Mesothelial cell of epicardium (in vitro differentiated cells): Measurements from ENCODE around the gene GGT7. TPM values are rescaled to one million over a fixed set of nuclear protein-coding genes. Genes with fewer than 3 reads are reported as not detected.
"Not testable (repeated sequence)": the region's sequence is repeated elsewhere in the genome, so short reads cannot be mapped to it uniquely, and the experiment has no call there.

Experiments
- DNase-seq, 2 experiments: peaks; one replicate each; pipeline ENCODE4 v3.0.0; 2021; ENCODE audit warnings: low spot score in 2 of 2; ENCODE audit not compliant: unreplicated experiment in 2 of 2
- H3K27ac Mint-ChIP-seq: 2 replicates; pipeline ENCODE4 v1.8.0; 2021; ENCODE audit warnings: mixed read lengths
- H3K27me3 Mint-ChIP-seq: 2 replicates; pipeline ENCODE4 v1.8.0; 2021; ENCODE audit warnings: low read depth, mixed read lengths
- H3K36me3 Mint-ChIP-seq: 2 replicates; pipeline ENCODE4 v1.8.0; 2021; ENCODE audit warnings: mixed read lengths
- H3K4me1 Mint-ChIP-seq: 2 replicates; pipeline ENCODE4 v1.8.0; 2021; ENCODE audit warnings: mixed read lengths
- H3K4me3 Mint-ChIP-seq: 2 replicates; pipeline ENCODE4 v1.8.0; 2021; ENCODE audit warnings: mild to moderate bottlenecking, moderate library complexity, mixed read lengths
- H3K9me3 Mint-ChIP-seq: 2 replicates; pipeline ENCODE4 v1.8.0; 2021; ENCODE audit warnings: mixed read lengths
- total RNA-seq: library from RNA; stranded (reverse); gene quantifications from 3 replicates; pipeline ENCODE4 v1.2.1, GENCODE V29; 2021
- TF ChIP-seq, protein P1 (sequence below): fragments of 200-600 bp; sonication (generic); IDR thresholded peaks from one replicate; pipeline ENCODE4 v1.5.0; 2021; ENCODE audit warnings: antibody characterized with exemption; ENCODE audit not compliant: unreplicated experiment

The GGT7 gene
- total RNA-seq, 1 donor from 2014 or later = 35.9 TPM

DNA sequence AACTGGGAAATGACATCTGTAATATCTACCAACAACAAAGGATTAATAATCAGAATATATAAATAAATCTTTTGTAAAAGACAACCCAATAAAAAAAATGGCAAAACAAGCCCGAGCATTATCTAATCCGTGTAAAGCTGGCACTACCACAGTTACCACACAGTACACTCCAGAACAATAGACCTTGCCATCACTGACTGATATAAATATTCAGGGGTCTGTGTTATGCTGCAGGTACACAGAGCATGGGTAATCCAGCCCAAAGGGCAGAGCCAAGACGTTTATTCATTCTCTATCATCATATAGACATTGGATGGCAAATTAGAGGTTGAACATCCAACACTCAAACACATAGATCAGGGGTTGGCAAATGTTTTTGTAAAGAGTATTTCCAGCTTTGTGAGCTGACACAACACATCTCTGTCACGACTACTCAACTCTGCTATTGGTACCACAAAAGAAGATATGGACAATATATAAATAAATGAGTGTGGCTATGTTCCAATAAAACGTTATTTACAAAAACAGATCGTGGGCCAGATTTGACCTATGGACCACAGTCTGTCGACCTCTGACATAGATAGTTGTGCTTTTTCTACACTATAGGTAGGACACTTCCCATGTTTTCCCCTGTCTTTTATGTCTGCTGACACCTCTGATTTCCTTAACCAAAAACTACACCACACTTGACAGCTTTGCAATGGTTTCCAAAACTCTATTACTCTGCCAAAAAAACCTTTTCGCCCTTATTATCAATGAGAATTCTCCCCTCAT is 51.7 kb downstream of the GGT7 start:
- no peak overlapping the region for H3K4me3 Mint-ChIP-seq
- TF ChIP-seq, protein P1, sequence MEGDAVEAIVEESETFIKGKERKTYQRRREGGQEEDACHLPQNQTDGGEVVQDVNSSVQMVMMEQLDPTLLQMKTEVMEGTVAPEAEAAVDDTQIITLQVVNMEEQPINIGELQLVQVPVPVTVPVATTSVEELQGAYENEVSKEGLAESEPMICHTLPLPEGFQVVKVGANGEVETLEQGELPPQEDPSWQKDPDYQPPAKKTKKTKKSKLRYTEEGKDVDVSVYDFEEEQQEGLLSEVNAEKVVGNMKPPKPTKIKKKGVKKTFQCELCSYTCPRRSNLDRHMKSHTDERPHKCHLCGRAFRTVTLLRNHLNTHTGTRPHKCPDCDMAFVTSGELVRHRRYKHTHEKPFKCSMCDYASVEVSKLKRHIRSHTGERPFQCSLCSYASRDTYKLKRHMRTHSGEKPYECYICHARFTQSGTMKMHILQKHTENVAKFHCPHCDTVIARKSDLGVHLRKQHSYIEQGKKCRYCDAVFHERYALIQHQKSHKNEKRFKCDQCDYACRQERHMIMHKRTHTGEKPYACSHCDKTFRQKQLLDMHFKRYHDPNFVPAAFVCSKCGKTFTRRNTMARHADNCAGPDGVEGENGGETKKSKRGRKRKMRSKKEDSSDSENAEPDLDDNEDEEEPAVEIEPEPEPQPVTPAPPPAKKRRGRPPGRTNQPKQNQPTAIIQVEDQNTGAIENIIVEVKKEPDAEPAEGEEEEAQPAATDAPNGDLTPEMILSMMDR = no peak
- no peak overlapping the region for H3K27ac Mint-ChIP-seq
- H3K27me3 Mint-ChIP-seq = no peaks in the 10 kb centered on the region
- no peaks in the 10 kb centered on the region for H3K9me3 Mint-ChIP-seq
- H3K36me3 Mint-ChIP-seq = no peaks in the 10 kb centered on the region
- peaks cover 35% of the 10 kb centered on the region for H3K4me1 Mint-ChIP-seq
- no peak for DNase-seq

DNA sequence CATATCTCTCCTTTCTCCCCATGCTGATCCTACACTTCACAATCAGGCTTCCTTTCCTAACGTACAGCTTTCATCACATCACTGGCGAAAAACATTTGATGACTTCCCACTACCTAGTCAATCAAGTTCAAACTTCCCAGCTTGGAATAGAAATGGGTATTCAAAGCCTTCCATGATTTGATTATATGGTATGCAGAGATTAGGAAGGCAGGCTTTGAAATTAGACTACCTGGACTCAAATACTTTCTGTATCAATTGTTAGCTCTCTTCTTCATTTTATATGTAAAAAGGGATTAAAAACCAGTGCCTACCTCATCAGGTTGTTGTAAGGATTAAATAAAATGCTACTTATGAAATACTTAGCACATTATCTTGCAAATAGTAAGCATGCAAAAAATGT is 54.9 kb downstream of the GGT7 start:
- Mint-ChIP-seq H3K4me1 (peaks cover 18% of the 10 kb centered on the region), H3K27ac (peak overlapping the region; percentile 31), H3K27me3 (no peaks in the 10 kb centered on the region)

GRCh38 chr20:34817072-34817471 is 55.6 kb downstream of the GGT7 start:
- Mint-ChIP-seq H3K4me1 (peaks cover 12% of the 10 kb centered on the region), H3K27ac (no peak overlapping the region), H3K4me3 (no peak overlapping the region), H3K27me3 (no peaks in the 10 kb centered on the region), H3K36me3 (no peaks in the 10 kb centered on the region), H3K9me3 (no peaks in the 10 kb centered on the region)
- TF ChIP-seq, protein P1 = no peak
- DNase-seq = no peak

More for the DNA sequence above, 54.9 kb downstream of the GGT7 start:
- no peak for DNase-seq
- Mint-ChIP-seq H3K4me3 (no peak overlapping the region), H3K9me3 (no peaks in the 10 kb centered on the region), H3K36me3 (no peaks in the 10 kb centered on the region)
- TF ChIP-seq, protein P1 = no peak

GRCh38 chr20:34815636-34816035 is 57.0 kb downstream of the GGT7 start:
- TF ChIP-seq, protein P1 = no peak
- H3K27me3 Mint-ChIP-seq = no peaks in the 10 kb centered on the region
- no peak for DNase-seq
- H3K27ac Mint-ChIP-seq = no peak overlapping the region
- no peak overlapping the region for H3K4me3 Mint-ChIP-seq
- peaks cover 9% of the 10 kb centered on the region for H3K4me1 Mint-ChIP-seq
- no peaks in the 10 kb centered on the region for H3K36me3 Mint-ChIP-seq
- no peaks in the 10 kb centered on the region for H3K9me3 Mint-ChIP-seq

DNA sequence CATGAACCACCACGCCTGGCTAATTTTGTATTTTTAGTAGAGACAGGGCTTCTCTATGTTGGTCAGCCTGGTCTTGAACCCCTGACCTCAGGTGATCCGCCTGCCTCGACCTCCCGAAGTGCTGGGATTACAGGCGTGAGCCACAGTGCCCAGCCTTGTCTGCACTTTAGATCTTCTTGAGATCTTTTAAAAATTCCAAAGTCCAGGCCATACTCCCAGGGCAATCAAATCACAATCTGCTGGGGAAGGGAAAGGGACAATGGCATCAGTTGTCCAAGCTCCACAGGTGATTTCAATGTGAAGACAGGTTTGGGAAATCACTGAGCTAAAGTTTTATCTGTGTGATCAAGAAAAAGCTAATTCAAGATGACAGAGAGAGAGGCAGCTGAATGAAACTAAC is 64.1 kb downstream of the GGT7 start:
- H3K27ac Mint-ChIP-seq = peak overlapping the region; percentile 41
- no peaks in the 10 kb centered on the region for H3K27me3 Mint-ChIP-seq
- TF ChIP-seq, protein P1 = no peak
- H3K36me3 Mint-ChIP-seq = peaks cover 15% of the 10 kb centered on the region
- no peak for DNase-seq
- no peak overlapping the region for H3K4me3 Mint-ChIP-seq
- peaks cover 5% of the 10 kb centered on the region for H3K9me3 Mint-ChIP-seq
- H3K4me1 Mint-ChIP-seq = peaks cover 2% of the 10 kb centered on the region

- DNase-seq, H3K4me3 Mint-ChIP-seq, H3K27ac Mint-ChIP-seq, H3K9me3 Mint-ChIP-seq, H3K27me3 Mint-ChIP-seq, H3K4me1 Mint-ChIP-seq: not testable (repeated sequence)
- peaks cover 15% of the 10 kb centered on the region for H3K36me3 Mint-ChIP-seq
Measured at GRCh38 chr20:34807944-34808465, 64.7 kb downstream of the GGT7 start.
